ENCODE results near the gene DCXR.
A peak's percentile ranks its signal among the peaks of the same experiment; 100 is the strongest.
"Not testable (repeated sequence)": the region's sequence is repeated elsewhere in the genome, so short reads cannot be mapped to it uniquely, and the experiment has no call there.

Gene DCXR

DNA sequence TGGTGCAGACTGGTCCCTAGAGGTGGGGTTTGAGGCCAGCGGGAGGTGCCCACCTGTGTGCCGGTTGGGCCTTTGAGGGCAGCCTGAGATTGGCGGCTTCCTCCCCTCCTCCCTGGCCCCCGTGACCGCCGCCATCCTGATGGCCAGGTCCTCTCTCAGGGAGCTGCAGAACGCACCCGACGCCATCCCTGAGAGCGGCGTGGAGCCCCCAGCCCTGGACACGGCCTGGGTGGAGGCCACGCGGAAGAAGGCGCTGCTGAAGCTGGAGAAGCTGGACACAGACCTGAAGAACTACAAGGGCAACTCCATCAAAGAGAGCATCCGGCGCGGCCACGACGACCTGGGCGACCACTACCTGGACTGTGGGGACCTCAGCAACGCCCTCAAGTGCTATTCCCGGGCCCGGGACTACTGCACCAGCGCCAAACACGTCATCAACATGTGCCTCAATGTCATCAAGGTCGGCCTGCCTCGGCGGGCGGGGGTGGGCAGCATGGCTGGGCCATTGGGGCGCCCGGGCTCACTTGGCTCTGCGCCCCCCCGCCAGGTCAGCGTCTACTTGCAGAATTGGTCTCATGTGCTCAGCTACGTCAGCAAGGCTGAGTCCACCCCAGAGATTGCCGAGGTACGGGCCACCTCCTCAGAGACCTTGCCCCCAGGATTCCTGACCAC, 17.0 kb upstream of the DCXR start:
- DNase-seq: no peak

- DNase-seq: no peak
These were observed 16.2 kb upstream of the DCXR start for GRCh38 chr17:82053556-82054263.

- no peak for DNase-seq
These were observed 15.6 kb upstream of the DCXR start for GRCh38 chr17:82053130-82053529.

GRCh38 chr17:82052638-82053059, 15.2 kb upstream of the DCXR start:
- DNase-seq: no peak

DNA sequence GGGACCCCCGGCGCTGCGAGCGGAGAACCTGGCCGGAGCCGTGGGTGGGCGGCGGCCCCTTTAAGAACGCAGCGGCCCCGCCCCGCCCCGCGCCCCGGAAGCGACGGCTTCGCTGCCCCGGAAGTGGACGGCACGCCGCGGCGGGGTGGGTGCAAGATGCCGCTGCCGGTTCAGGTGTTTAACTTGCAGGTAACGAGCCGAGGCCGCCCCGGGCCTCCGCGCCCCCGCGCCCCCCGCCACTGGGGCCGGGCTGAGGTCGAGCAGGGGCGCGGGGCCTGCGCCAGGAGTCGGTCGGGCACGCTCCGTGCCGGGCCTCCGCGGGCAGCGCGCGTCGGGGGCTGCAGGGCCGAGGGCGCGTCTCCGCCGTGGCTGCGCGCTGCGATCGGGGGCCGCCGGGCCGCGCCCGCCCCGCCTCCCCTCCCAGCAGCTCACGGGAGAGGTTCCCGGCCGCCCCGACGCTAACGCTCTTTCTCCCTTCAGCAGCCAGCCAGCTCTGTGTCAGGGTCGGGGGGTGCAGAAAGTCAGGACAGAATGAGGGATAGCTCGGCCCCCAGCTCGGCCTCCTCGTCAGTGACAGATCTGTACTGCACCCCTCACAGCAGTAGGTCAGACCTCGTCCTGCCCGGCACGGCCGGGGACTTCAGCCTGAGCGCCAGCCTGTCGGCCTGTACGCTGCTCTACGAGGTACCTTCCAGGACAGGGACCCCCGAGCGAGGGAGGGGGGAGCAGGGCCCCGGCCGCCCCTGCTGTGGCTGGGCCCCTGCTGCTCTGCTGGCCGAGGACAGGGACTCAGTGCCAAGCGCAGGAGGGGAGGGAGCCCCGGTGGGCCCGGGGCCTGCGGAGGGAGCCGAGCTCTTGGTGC, 14.5 kb upstream of the DCXR start, which contains the start of the genes GPS1 and RFNG:
GPS1 (plus strand) TSS at position 123 of the 862 bp plus-strand sequence; CDS start at position 157, 34 bp downstream.
RFNG (minus strand) TSS at position 36 of the 862 bp plus-strand sequence. CDS start 45 bp downstream, outside the sequence.
- peak; percentile 63 for DNase-seq

GRCh38 chr17:82050761-82051641, 13.5 kb upstream of the DCXR start:
- DNase-seq: no peak

GRCh38 chr17:82050152-82050760, 12.8 kb upstream of the DCXR start:
- DNase-seq: no peak

GRCh38 chr17:82049521-82049971, 12.0 kb upstream of the DCXR start:
- DNase-seq: no peak

- no peak for DNase-seq
These were observed 11.6 kb upstream of the DCXR start for GRCh38 chr17:82049106-82049505.

GRCh38 chr17:82048571-82048971, 11.1 kb upstream of the DCXR start:
- DNase-seq: no peak

DNA sequence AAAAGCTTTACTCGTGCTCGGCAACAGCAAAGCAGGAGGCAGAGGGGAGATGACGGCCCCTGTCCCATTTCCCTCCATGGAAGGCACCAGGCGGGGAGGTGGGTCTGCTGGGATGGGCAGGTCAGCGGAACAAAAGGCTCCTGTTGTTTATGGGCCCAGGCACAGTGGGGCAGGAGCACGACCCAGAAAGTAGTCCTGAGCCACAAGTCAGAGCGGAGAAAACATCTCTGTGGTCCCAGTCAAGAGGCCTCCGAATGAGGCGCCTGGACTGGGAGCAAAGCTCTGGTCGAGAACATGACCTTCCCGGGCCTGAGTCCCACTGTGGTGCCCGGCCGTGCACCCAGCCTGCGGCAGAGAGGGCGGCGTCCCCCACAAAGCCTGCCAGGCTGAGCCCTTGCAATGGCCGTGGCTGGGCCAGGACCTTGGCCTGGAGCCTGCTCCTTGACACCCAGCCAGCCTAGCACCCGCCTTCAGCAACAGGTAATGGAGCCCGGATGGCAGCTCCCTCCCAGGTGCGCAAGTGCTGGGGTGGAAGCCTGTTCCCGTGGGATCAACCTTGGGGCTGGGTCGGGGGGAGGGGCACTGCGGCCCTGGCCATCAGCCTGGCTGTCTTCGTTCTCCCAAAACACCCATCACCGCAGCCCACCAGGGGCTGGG, 10.5 kb upstream of the DCXR start:
- DNase-seq: no peak

DNA sequence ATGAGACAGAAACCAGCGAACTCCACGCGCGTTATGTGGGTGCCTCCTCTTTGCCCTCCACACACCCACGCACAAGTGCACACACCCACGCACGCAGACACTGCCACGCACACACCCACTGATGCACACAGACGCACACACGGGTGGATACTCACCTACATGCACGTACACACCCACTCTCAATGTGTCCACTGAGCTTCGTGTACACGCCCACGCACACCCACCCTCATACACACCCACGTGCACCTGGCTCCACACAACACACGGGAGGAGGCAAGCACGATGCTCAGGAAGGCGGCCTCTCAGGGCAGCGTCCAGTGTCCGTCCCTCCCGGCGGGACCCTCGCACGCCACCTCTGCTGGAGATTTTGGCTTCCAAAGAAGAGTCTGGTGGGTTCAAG, 9.9 kb upstream of the DCXR start:
- DNase-seq: no peak

- no peak for DNase-seq
These were observed 9.4 kb upstream of the DCXR start for GRCh38 chr17:82046903-82047302.

DNA sequence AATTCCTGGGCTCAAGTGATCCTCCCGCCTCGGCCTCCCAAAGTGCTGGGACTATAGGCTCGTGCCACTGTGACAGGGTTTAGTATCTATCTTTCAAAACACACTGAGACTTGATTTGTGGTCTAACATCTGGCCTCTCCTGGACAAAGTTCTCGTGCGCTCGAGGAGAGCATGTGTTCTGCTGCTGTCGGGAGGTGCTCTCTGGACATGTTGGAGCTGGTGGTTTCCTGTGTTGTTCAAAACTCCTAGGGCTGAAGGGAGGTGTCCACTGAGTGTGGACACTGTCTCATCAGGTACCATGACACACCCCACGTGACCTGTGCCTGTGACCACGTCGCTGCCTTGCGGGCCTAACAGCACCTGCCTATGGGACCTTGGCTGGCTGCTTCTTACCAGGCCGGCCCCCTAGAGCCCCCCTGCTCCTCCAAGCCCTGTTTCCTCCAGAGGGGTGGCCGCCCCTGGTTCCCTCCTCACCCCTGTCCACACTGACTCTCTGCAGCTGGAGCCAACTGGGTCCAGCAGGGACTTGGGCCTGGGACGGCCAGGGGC, 8.5 kb upstream of the DCXR start:
- no peak for DNase-seq

- DNase-seq: no peak
These were observed 6.0 kb upstream of the DCXR start for GRCh38 chr17:82043507-82043906.

- no peak for DNase-seq
These were observed 5.2 kb upstream of the DCXR start for GRCh38 chr17:82042649-82043048.

DNA sequence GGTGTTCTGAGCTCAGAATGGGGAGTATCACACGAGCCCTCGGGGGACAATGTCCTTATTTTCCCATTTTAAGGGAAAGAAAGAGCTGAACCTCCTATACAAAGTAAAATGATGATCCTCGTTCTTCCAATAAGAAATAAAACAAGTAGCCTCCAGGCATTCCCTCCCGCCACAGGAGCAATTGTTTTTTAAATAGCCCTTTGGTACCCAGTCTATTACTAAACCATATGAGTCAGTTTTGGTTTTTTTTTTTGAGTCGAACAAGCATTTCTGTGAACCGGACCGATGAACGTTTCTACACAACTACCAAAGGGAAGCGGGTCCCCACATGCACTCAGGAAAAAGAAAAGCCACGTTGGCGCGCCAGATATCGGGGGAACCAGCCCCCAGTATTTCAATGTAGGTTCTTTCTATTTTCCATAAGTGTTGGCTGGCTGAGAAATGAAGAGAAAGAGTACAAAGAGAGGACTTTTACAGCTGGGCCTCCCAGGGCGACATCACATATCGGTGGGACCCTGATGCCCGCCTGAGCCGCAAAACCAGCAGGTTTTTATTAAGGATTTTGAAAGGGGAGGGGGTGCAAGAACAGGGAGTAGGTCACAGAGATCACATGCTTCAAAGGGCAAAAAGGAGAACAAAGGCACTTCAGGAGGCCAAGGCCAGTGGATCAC, 3.8 kb upstream of the DCXR start:
- DNase-seq: no peak

- no peak for DNase-seq
These were observed 2.3 kb upstream of the DCXR start for GRCh38 chr17:82039695-82040299.

GRCh38 chr17:82038796-82039409, 1.4 kb upstream of the DCXR start:
- not testable (repeated sequence) for DNase-seq

- no peak for DNase-seq
These were observed 345 bp upstream of the DCXR start for GRCh38 chr17:82037889-82038195.
